NB4 (cell line): ENCODE results near the gene SIGLEC9.

Experiments
- POLR2A ChIP-seq: IDR thresholded peaks from 2 replicates; pipeline ENCODE4 v1.6.1; 2011; ENCODE audit warnings: mild to moderate bottlenecking; ENCODE audit not compliant: insufficient read length; ENCODE audit errors: extremely low read depth
- TF ChIP-seq, protein P1 (sequence below): IDR thresholded peaks from one replicate; pipeline ENCODE4 v1.5.1; 2012; ENCODE audit warnings: low read depth, low read length
- TF ChIP-seq, protein P2 (sequence below): IDR thresholded peaks from 2 replicates; pipeline ENCODE4 v1.6.1; 2011; ENCODE audit warnings: low read depth, low read length

DNA sequence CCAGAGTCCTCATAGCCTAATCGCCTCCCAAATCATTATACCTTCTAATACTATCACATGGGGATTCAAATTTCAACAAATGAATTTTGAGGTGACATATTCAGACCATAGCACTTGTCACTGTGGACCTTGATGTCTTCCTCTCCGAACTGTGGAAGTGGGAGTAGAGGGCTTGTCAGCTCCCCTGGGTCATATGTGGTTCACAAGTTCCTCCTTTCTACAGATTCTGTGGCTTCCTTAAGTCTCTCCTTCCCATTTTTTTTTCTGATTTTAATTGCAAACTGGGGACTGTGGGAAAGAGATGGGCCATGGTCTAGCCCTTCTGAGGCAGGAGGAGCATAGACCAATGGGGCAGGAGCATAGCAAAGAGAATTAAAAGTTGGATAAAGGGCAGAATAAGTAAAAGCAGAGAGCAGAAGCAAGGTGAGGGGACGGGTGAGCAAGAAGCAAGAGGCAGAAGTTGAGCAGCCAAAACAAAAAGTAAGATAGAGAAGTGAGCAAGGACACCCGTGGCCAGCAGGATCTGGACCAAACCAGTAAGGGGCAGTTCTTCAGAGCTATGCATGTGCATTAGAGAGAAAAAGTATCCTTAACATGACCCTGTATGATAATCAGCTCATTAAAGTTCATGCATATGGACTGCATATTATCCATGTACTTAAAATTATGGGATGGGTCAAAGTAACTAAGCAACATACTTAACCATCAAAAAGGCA lies 14.8 kb downstream of the SIGLEC9 start:
- TF ChIP-seq, protein P1, sequence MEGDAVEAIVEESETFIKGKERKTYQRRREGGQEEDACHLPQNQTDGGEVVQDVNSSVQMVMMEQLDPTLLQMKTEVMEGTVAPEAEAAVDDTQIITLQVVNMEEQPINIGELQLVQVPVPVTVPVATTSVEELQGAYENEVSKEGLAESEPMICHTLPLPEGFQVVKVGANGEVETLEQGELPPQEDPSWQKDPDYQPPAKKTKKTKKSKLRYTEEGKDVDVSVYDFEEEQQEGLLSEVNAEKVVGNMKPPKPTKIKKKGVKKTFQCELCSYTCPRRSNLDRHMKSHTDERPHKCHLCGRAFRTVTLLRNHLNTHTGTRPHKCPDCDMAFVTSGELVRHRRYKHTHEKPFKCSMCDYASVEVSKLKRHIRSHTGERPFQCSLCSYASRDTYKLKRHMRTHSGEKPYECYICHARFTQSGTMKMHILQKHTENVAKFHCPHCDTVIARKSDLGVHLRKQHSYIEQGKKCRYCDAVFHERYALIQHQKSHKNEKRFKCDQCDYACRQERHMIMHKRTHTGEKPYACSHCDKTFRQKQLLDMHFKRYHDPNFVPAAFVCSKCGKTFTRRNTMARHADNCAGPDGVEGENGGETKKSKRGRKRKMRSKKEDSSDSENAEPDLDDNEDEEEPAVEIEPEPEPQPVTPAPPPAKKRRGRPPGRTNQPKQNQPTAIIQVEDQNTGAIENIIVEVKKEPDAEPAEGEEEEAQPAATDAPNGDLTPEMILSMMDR, result no peak
- TF ChIP-seq POLR2A, result no peak
- TF ChIP-seq, protein P2, sequence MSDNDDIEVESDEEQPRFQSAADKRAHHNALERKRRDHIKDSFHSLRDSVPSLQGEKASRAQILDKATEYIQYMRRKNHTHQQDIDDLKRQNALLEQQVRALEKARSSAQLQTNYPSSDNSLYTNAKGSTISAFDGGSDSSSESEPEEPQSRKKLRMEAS, result 0 out of 2 replicates have a peak, but pooled peaks have one; percentile 21
